ENCODE measurements around the gene TCEA2. TPM values are rescaled to one million over a fixed set of nuclear protein-coding genes. Genes with fewer than 3 reads are reported as not detected.
A peak's percentile ranks its signal among the peaks of the same experiment; 100 is the strongest.

TCEA2 gene
- total RNA-seq, 1 experiment from 2014 or later, result 90.0 TPM

DNA sequence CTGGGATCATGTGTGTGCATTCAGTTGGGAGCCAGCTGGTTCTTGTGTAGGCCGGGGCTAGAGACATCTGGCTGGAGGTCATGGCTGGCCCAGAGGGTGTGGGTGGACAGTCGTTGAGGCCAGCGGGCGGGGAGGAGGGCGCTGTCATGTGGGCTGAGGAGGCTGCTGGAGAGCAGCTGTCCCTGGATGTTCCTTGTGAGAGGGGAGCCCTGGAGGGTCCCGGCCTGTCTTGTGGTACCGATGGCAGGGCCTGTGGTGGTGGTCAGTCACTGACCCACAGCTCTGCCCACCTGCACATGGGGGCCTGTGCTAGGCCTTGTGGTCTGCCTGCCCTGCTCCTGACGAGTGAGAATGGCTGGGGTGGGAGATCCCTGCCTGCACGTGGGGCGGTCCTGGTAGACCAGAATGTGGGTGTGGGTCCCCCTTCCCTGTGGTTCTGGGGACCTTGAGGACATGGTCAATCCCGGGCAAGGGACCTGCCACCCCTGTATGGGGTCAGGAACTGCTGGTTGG is 29.0 kb upstream of the TCEA2 start:
- in situ Hi-C loops (cut with HindIII; ENCODE audit: low pct_unique_long_range_greater_than_20kb, low sequenced_read_pairs), result no loop called here
- no peak for DNase-seq (ENCODE audit: low read depth)

DNA sequence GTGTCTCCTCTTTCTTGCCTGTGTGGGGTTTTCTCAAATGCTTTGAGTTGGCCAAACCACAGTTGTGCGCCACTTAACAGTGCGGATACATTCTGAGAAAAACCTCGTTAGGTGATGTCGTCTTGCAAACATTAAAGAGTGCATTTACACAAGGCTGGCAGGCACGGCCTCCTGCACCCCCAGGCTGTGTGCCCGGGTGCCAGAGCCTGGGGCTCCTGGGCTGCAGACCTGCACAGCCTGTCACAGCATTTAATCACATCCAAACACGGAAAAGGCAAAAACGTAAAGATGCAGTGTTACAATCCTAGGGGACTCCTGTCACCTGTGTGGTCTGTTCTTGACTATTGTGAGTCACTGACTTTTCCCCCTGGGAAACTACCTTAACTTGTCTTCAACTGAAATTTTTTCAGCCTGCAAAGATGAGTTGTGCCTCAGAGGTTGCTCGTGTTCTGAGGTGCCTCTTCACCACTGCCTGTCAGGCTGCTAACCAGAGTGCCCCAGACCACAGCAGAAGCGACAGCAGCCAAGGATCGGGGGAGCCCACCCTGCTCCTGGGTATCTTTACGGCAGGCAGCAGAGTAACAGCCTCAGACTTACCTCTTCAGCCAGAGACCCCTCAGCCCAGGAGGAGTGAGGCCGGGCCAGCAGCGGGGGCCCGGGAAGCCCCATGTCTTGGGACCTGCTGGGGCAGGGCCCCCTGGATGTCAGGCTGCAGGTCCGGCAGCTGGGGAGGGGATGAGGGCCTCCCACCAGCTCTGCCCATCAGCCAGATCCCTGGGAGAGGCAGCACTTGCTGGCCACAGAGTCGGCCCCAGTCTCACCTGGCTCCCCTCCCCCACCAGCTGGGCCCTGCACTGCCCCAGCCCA is 27.7 kb upstream of the TCEA2 start:
- in situ Hi-C loops (cut with HindIII; ENCODE audit: low pct_unique_long_range_greater_than_20kb, low sequenced_read_pairs), result no loop called here
- DNase-seq (ENCODE audit: low read depth), result no peak

DNA sequence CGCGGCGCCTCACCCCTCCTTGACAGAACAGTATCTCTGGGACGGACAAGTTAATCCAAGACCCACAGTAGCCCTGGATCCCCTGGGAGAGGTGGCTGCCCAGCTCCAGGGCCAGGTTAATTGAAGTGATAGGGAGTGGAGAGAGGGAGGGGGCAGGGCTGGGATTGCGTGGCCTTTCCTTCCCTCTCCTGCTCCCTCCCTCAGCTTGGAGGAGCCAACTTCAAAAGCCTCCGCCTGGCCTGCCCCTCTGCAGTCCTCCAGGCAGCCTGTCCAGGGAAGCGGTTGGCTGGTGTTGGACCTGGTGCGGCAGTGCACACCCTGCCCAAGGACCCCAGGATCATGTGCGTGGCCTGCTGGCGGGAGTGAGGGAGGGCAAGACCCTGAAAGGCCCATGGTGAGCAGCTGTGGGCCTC is 27.1 kb upstream of the TCEA2 start, which contains the start of gene C20orf204:
C20orf204 (plus strand) TSS at position 250 of the 413 bp plus-strand sequence; CDS start at position 392, 142 bp downstream.
- DNase-seq (ENCODE audit: low read depth), result no peak
- in situ Hi-C loops (cut with HindIII; ENCODE audit: low pct_unique_long_range_greater_than_20kb, low sequenced_read_pairs), result no loop called here

DNA sequence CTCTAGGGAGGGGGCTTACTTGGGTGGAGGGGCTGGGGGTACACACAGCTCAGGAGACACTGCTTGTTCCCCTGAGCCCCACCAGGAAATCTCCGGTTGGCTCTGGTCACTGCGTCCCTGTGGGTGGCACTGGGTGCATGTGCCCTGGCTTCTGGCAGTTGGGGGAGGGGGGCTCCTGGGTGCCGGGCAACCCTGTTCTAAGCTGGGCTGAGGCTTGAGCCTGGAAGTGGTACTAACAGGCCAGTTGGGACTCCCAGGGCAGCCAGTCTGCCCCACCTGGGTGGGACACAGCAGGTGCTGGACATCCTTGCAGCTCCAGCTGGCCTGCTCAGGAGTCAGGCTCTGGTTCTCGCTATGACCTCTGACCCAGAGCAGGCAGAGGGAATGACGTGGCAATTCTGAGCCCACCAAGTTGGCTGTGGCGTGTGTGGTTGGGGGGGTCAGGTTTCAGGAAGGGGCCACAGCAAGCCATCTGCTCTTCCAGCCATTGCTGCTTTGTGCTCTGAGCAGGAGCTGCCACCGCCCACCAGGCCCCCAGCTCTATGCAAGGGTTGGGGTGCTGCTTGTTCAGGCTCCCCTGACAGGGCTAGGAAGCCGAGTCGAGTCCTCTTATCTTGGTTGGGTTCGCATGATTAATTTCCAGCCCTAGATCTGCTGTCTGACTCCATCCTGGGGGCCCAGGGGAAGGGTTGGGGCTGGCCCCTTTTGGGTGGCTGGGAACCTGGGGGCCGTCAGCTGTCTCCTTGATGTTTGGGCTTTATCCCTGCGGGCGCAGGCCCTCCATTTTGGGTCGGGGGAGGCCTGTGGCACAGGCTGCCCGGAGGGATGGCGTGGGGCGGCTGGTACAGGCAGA is 26.4 kb upstream of the TCEA2 start:
- no peak for DNase-seq (ENCODE audit: low read depth)
- in situ Hi-C loops (cut with HindIII; ENCODE audit: low pct_unique_long_range_greater_than_20kb, low sequenced_read_pairs), result no loop called here

DNA sequence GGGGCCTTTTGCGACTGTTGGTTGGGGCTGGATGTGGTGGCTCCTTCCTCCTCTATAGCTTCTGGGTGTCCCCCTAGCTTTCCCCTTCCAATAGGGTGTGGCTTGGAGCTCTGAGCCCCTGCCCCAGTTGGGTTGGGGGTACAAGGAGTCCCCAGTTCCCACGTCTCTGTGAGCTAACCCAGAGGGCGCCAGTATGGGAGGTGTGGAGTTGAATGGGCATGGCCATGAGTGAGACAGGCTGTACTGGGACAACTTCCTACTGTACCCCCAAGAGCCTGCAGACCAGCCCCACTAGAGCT is 25.9 kb upstream of the TCEA2 start:
- in situ Hi-C loops (cut with HindIII; ENCODE audit: low pct_unique_long_range_greater_than_20kb, low sequenced_read_pairs), result no loop called here
- DNase-seq (ENCODE audit: low read depth), result no peak

DNA sequence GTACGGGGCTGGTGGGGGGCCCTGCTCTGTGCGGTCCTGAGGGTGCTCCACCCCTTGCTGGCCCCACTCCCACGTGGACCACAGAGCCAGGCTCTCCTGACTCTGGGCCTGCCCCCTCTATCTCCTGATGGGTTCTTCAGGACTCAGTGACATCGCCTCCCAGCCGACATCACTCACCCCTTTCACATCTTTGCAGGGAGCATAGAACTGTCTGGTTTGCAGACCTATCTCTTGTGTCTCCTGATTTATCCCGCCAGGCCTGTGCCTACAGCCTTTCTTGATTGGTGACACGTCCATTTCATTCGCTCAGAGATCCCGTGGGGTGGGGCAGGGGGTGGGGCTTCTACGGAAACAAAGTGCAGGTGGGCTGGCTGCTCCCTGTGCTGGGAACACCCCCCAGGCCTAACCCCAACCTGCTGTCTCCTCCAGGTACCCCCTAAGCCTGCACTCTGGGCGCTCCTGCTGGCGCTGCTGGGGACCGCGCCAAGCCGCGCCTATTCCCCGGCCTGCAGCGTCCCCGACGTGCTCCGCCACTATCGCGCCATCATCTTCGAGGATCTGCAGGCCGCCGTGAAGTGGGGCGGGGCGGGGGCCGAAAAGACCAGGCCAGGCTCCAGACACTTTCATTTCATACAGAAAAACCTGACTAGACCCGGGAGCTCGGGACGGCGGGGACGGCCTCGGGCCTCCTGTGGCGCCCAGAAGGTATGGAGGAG is 25.3 kb upstream of the TCEA2 start:
- DNase-seq (ENCODE audit: low read depth), result no peak
- in situ Hi-C loops (cut with HindIII; ENCODE audit: low pct_unique_long_range_greater_than_20kb, low sequenced_read_pairs), result no loop called here

DNA sequence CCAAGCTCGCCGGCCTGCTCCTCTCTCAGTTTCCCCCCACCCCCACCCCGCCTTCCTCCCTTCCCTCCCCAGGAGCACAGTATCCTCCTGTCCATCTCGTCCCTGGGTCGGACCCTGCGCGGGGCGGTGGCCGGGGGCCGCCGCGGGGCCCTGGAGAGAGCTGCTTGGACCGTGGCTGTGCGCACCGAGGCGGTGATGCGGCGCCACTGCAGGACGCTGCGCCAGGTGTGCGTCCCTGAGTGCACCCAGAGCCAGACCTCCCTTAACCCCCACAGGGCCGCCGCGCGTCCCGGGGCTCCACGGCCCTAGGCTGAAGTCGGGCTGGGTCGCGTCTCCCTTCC is 24.8 kb upstream of the TCEA2 start:
- no peak for DNase-seq (ENCODE audit: low read depth)

DNA sequence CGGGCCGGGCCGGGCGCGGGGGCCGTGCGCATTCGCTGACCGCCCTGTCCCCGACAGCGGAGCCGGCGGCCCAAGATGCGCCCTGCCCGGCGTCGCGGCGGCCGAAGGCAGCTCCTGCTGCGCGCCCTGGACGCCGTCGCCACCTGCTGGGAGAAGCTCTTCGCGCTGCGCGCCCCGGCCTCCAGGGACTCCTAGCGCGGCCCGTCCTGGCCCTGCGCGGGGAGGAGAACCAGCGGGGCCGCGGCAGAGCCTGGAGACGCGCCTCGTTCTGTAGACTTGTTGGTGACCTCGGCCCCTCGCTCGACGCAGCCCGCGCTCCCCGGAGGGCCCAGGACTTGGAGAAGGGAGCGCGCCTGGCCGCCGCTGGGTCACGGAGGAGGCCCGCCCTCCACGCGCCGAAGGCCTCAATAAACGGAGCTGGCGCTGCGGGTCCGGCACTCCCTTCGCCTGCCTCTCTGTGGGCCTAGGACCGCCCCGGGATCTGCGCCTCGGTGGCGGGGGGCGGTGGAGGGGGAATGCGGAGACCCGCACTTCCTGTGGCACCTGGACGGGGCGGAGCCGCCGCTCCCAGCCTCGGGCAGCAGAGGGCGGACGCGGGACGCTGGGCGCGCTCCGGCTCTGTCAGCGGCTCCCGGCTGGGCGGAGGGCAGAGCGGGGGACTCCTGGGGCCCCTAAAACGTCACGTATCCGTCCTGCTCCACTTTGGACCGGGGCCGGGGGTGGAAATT is 24.3 kb upstream of the TCEA2 start:
- peak; percentile 89 for DNase-seq (ENCODE audit: low read depth)
- in situ Hi-C loops (cut with HindIII; ENCODE audit: low pct_unique_long_range_greater_than_20kb, low sequenced_read_pairs), result no loop called here

More for the DNA sequence above, 24.8 kb upstream of the TCEA2 start:
- in situ Hi-C loops (cut with HindIII; ENCODE audit: low pct_unique_long_range_greater_than_20kb, low sequenced_read_pairs), result no loop called here

DNA sequence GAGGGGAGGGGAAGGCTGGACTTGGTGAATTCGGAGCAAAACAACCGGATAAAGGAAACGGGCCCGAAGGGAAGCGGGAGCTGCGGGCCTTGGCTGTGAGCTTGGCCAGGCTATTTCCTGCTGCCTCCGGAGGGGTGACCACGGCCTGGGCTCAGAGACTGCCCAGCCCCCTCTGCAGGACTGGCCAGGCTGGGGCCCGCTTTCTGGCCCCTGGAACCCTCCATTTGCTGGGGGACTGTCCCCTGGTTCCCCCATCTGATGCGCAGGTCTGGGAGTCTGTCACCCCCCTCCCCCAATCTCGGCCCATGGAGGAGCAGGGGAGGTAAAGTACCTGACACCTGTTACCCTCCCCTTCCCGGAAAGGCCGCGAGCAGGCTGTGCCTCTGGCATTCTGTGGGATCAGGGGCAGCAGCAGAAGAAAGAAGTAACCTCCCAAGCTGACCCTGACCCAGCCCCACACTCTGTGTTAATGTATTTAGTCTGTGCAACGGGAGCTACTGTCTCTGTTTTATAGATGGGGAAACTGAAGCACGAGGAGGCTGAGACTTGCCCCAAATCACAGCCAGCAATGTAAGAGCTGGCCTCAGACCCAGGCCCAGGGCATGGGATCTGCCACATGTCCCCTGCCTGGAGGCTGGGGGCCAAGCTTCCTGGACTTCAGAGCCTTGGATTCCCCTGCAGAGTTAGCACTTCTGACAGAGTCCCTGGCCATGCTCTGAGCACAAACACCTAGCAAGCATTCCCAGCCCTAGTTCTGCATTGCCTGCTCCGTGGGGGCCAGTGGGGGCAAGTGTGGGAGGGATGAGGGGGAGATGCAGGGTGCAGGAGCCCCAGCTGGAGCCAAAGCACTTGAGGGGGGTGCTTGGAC is 23.5 kb upstream of the TCEA2 start:
- no peak for DNase-seq (ENCODE audit: low read depth)
- in situ Hi-C loops (cut with HindIII; ENCODE audit: low pct_unique_long_range_greater_than_20kb, low sequenced_read_pairs), result no loop called here

DNA sequence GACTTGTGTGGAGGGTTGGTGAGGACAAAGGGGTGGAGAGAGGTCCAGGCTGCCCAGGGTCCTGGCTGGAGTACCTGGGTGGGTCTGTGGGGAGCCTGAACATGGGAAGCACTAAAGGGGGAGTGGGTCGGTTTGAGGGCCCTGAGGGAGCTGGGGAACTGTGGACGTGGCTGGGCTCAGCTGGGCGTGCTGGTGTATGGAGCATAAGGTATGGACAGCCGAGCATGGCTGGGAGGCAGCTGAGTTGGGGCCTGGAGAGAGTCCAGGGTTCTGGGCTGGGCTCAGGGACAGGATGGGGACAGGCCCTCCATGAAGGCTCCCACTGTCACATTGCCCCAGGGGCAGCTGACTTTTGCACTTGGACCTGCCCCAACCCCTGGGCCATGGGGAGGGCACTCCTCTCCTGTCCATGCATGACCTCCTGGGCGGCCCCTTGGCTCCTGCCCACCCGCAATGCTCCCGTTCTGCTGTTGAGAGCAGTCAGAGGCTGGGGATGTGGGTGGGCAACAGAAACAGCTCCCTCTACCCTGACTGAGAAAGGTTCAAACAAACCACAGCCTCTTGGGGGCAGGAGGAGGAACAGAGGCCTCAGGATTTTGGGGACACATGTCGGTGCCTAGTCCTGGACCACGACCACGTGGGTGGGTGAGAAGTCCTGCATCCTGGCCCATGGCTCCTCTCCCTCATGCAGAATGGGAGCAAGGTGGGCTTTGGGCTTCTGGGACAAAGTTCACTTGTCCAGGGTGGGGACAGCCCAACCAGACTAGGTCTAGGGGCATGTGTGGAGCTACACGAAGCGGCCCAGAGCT is 22.6 kb upstream of the TCEA2 start:
- DNase-seq (ENCODE audit: low read depth), result no peak
- in situ Hi-C loops (cut with HindIII; ENCODE audit: low pct_unique_long_range_greater_than_20kb, low sequenced_read_pairs), result no loop called here

DNA sequence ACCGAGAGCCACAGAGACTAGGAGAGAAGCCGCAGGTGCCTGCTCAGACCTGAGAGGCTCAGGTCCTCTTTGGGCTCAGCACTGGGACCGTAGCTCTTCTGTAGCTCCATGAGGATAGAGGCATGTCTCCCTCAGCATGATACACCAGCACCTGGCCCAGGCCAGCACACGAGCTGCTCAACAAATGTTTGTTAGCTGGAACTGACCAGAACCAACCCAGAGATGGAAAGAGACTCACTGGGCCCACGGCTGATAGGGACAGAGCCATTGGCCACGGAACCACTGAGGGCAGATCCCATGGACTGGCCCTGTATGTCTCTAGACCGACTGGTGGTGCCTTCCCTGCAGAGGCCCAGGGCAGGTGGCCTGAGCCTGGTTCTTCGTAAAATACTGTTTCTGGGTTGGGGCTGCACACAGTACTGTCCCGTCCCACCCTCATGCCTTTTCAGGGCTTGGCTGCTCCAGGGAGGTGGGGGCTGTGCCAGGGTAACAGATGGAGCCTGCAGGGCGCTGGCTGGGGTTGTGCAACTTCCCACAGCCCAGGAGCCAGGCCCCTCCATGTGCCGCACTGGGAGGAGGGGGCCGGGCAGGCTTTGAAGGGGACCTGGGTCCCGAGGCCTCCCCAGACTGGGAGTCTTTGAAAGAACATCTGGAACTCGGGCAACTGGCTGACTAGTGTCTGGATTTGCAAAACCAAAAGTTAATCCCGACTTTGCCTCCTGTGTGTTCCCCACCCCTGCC is 21.8 kb upstream of the TCEA2 start:
- DNase-seq (ENCODE audit: low read depth), result no peak
- in situ Hi-C loops (cut with HindIII; ENCODE audit: low pct_unique_long_range_greater_than_20kb, low sequenced_read_pairs), result no loop called here

DNA sequence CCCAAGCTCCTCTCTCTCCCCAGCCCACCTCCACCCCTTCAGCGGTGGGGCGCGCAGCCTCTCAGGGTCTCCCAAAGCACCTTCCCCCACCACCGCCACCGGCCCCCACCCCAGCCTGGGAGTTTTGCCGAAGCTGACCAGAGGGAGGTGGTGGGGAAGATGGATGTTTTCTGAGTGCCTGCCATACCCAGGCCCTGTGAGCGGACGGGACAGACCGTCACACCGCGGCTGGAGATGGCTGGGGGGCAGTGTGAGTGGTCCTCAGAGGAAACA is 21.3 kb upstream of the TCEA2 start:
- no peak for DNase-seq (ENCODE audit: low read depth)
- in situ Hi-C loops (cut with HindIII; ENCODE audit: low pct_unique_long_range_greater_than_20kb, low sequenced_read_pairs), result no loop called here

DNA sequence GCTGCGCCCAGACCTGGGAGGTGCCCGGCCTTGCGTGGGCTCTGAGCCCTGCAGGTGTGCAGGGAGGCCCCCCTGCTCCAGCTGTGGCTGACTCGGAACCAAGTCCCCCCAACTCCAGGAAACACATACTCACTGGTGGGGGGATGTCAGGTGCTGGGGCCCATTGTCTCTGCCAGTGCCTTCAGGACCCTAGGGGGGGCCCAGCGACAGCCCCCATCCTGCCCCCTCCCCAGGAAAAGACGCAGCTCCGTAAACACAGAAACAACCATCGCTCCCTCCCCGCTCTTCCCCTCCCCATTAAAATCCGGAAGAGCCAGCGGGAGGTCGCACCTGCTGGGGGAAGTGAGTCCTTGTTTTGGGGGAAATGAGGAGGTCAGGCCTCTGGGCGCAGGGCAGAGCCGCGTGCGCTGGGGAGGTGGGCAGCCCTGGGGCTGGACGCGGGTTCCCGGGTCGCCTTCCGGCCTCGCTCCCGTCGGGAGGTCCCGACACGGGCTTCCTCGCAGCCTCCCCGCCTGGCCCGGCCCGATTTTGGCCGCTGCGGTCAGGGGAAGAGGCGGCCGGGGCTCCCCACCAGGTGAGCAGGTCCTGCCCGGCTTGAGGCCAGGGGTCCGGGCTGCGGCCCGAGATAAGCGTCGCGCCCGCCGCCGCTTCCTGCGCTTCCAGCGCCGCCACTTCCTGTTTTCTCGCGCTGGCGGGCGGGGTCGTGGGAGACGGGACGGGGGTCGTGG is 20.8 kb upstream of the TCEA2 start:
- no peak for DNase-seq (ENCODE audit: low read depth)
- in situ Hi-C loops (cut with HindIII; ENCODE audit: low pct_unique_long_range_greater_than_20kb, low sequenced_read_pairs), result no loop called here

DNA sequence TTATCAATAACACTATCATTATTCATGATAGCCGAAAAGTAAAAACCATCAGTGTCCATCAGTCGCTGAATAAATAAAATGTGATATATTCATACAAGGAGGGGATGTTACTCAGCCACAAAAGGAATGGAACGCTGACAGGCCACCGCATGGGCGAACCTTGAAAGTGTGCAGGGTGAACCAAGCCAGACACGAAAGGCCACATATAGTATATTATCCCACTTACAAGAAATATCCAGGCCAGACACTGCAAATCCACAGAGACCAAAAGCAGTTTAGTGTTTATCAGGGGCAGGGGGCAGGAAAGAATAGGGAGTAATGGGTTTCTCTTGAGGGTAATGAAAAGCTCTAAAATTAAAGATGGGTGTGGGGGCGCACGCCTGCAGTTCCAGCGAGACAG is 19.2 kb upstream of the TCEA2 start:
- in situ Hi-C loops (cut with HindIII; ENCODE audit: low pct_unique_long_range_greater_than_20kb, low sequenced_read_pairs), result no loop called here
- no peak for DNase-seq (ENCODE audit: low read depth)

DNA sequence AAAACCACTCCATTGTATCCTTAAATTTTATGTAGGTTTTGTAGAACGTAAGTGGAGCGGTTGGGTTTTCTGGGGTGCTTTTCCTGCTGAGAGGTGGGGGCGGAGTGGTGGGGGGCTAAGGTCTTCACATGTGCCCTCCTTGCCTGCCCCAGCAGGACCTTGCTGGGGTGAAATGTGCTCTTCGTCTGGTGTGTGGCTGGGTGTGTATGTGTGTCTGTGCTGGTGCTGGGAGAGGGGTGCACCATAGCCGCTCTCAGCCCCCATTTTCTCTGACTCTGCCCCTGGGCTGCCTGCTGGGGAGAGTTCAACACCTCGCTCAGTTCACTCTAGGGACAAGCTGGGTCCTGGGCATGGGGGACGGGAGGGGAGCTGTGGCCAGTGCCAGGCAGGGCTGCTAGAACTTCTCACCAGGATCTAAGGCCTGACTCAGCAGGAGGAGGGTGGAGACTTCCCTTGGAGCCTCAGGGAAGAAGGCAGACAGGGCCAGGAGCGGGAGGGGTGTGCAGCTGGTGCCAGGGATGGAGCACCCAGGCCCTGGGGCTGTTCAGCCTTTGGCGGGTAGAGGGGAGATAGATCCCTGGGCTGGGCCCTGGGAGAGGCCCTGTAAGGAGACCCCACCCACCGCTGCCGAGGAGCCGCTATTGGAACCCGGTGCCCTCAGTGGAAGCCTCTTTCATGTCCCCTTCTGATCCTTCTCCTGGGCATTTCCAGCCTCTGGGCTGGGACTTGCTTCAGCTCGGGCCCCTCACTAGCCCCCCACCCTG is 18.3 kb upstream of the TCEA2 start:
- peak; percentile 67 for DNase-seq (ENCODE audit: low read depth)
- in situ Hi-C loops (cut with HindIII; ENCODE audit: low pct_unique_long_range_greater_than_20kb, low sequenced_read_pairs), result no loop called here
